ENCODE data around the gene CHRNA3.
A peak's percentile ranks its signal among the peaks of the same experiment; 100 is the strongest.

Gene CHRNA3

GRCh38 chr15:78620527-78621421 lies at the start of gene CHRNA3:
TSS of gene CHRNA3 (minus strand) at chr15:78620996. CDS start at chr15:78620794, 202 bp downstream.
- Histone ChIP-seq H3K4me3 (ENCODE audit: low read length in 2 of 2) (peak within 1 kb of the TSS; percentile 64 to 73), H3K27ac (ENCODE audit: low read length) (peak within 1 kb of the TSS; percentile 74), H3K36me3 (ENCODE audit: control insufficient read depth in 2 of 2, insufficient read depth in 2 of 2, low read length in 2 of 2) (peaks cover 0 to 3% of the 10 kb centered on the region in 2 donors), H3K27me3 (ENCODE audit: control insufficient read depth in 1 of 2, insufficient read depth in 2 of 2, low read length in 2 of 2) (peaks cover 2 to 4% of the 10 kb centered on the region in 2 donors), H3K9ac (ENCODE audit: low read length in 2 of 2) (peak within 1 kb of the TSS; percentile 21 to 46), H3K9me3 (ENCODE audit: control insufficient read depth in 2 of 2, low read length in 2 of 2) (no peaks in the 10 kb centered on the region), H3K4me1 (ENCODE audit: control insufficient read depth, insufficient read depth, low read length) (peaks cover 27% of the 10 kb centered on the region)

- Histone ChIP-seq H3K27me3 (ENCODE audit: control insufficient read depth in 1 of 2, insufficient read depth in 2 of 2, low read length in 2 of 2) (no peaks in the 10 kb centered on the region), H3K27ac (ENCODE audit: low read length) (no peak overlapping the region), H3K9me3 (ENCODE audit: control insufficient read depth in 2 of 2, low read length in 2 of 2) (no peaks in the 10 kb centered on the region), H3K36me3 (ENCODE audit: control insufficient read depth in 2 of 2, insufficient read depth in 2 of 2, low read length in 2 of 2) (no peaks in the 10 kb centered on the region), H3K4me3 (ENCODE audit: low read length in 2 of 2) (no peak overlapping the region), H3K9ac (ENCODE audit: low read length in 2 of 2) (no peak overlapping the region), H3K4me1 (ENCODE audit: control insufficient read depth, insufficient read depth, low read length) (no peaks in the 10 kb centered on the region)
Measured at GRCh38 chr15:78668987-78669386, 48.2 kb upstream of the CHRNA3 start.

GRCh38 chr15:78667578-78668236 lies 46.9 kb upstream of the CHRNA3 start:
- H3K27me3 ChIP-seq (ENCODE audit: control insufficient read depth in 1 of 2, insufficient read depth in 2 of 2, low read length in 2 of 2) = no peaks in the 10 kb centered on the region
- H3K9me3 ChIP-seq (ENCODE audit: control insufficient read depth in 2 of 2, low read length in 2 of 2) = no peaks in the 10 kb centered on the region
- H3K27ac ChIP-seq (ENCODE audit: low read length) = no peak overlapping the region
- no peaks in the 10 kb centered on the region for H3K36me3 ChIP-seq (ENCODE audit: control insufficient read depth in 2 of 2, insufficient read depth in 2 of 2, low read length in 2 of 2)
- no peak overlapping the region for H3K9ac ChIP-seq (ENCODE audit: low read length in 2 of 2)
- H3K4me3 ChIP-seq (ENCODE audit: low read length in 2 of 2) = no peak overlapping the region
- no peaks in the 10 kb centered on the region for H3K4me1 ChIP-seq (ENCODE audit: control insufficient read depth, insufficient read depth, low read length)

- no peak overlapping the region for H3K4me3 ChIP-seq (ENCODE audit: low read length in 2 of 2)
- H3K9ac ChIP-seq (ENCODE audit: low read length in 2 of 2) = no peak overlapping the region
- no peaks in the 10 kb centered on the region for H3K9me3 ChIP-seq (ENCODE audit: control insufficient read depth in 2 of 2, low read length in 2 of 2)
- no peaks in the 10 kb centered on the region for H3K27me3 ChIP-seq (ENCODE audit: control insufficient read depth in 1 of 2, insufficient read depth in 2 of 2, low read length in 2 of 2)
- H3K4me1 ChIP-seq (ENCODE audit: control insufficient read depth, insufficient read depth, low read length) = no peaks in the 10 kb centered on the region
- H3K36me3 ChIP-seq (ENCODE audit: control insufficient read depth in 2 of 2, insufficient read depth in 2 of 2, low read length in 2 of 2) = no peaks in the 10 kb centered on the region
- no peak overlapping the region for H3K27ac ChIP-seq (ENCODE audit: low read length)
Measured at GRCh38 chr15:78666010-78666409, 45.2 kb upstream of the CHRNA3 start.

GRCh38 chr15:78663703-78664102 lies 42.9 kb upstream of the CHRNA3 start:
- H3K27ac ChIP-seq (ENCODE audit: low read length) = no peak overlapping the region
- H3K4me1 ChIP-seq (ENCODE audit: control insufficient read depth, insufficient read depth, low read length) = no peaks in the 10 kb centered on the region
- H3K36me3 ChIP-seq (ENCODE audit: control insufficient read depth in 2 of 2, insufficient read depth in 2 of 2, low read length in 2 of 2) = no peaks in the 10 kb centered on the region
- no peaks in the 10 kb centered on the region for H3K9me3 ChIP-seq (ENCODE audit: control insufficient read depth in 2 of 2, low read length in 2 of 2)
- peaks cover 0 to 2% of the 10 kb centered on the region in 2 donors for H3K27me3 ChIP-seq (ENCODE audit: control insufficient read depth in 1 of 2, insufficient read depth in 2 of 2, low read length in 2 of 2)
- no peak overlapping the region for H3K4me3 ChIP-seq (ENCODE audit: low read length in 2 of 2)
- H3K9ac ChIP-seq (ENCODE audit: low read length in 2 of 2) = no peak overlapping the region

GRCh38 chr15:78662028-78662427 lies 41.2 kb upstream of the CHRNA3 start:
- Histone ChIP-seq H3K27me3 (ENCODE audit: control insufficient read depth in 1 of 2, insufficient read depth in 2 of 2, low read length in 2 of 2) (peaks cover 0 to 2% of the 10 kb centered on the region in 2 donors), H3K27ac (ENCODE audit: low read length) (no peak overlapping the region), H3K36me3 (ENCODE audit: control insufficient read depth in 2 of 2, insufficient read depth in 2 of 2, low read length in 2 of 2) (no peaks in the 10 kb centered on the region), H3K9ac (ENCODE audit: low read length in 2 of 2) (no peak overlapping the region), H3K9me3 (ENCODE audit: control insufficient read depth in 2 of 2, low read length in 2 of 2) (no peaks in the 10 kb centered on the region), H3K4me3 (ENCODE audit: low read length in 2 of 2) (no peak overlapping the region), H3K4me1 (ENCODE audit: control insufficient read depth, insufficient read depth, low read length) (no peaks in the 10 kb centered on the region)

GRCh38 chr15:78661001-78661400 lies 40.2 kb upstream of the CHRNA3 start:
- no peaks in the 10 kb centered on the region for H3K36me3 ChIP-seq (ENCODE audit: control insufficient read depth in 2 of 2, insufficient read depth in 2 of 2, low read length in 2 of 2)
- H3K4me3 ChIP-seq (ENCODE audit: low read length in 2 of 2) = no peak overlapping the region
- H3K9ac ChIP-seq (ENCODE audit: low read length in 2 of 2) = no peak overlapping the region
- no peaks in the 10 kb centered on the region for H3K9me3 ChIP-seq (ENCODE audit: control insufficient read depth in 2 of 2, low read length in 2 of 2)
- peaks cover 0 to 2% of the 10 kb centered on the region in 2 donors for H3K27me3 ChIP-seq (ENCODE audit: control insufficient read depth in 1 of 2, insufficient read depth in 2 of 2, low read length in 2 of 2)
- no peak overlapping the region for H3K27ac ChIP-seq (ENCODE audit: low read length)
- H3K4me1 ChIP-seq (ENCODE audit: control insufficient read depth, insufficient read depth, low read length) = no peaks in the 10 kb centered on the region

GRCh38 chr15:78660584-78660983 lies 39.8 kb upstream of the CHRNA3 start:
- H3K4me3 ChIP-seq (ENCODE audit: low read length in 2 of 2) = no peak overlapping the region
- no peaks in the 10 kb centered on the region for H3K4me1 ChIP-seq (ENCODE audit: control insufficient read depth, insufficient read depth, low read length)
- no peaks in the 10 kb centered on the region for H3K9me3 ChIP-seq (ENCODE audit: control insufficient read depth in 2 of 2, low read length in 2 of 2)
- peaks cover 0 to 2% of the 10 kb centered on the region in 2 donors for H3K27me3 ChIP-seq (ENCODE audit: control insufficient read depth in 1 of 2, insufficient read depth in 2 of 2, low read length in 2 of 2)
- no peaks in the 10 kb centered on the region for H3K36me3 ChIP-seq (ENCODE audit: control insufficient read depth in 2 of 2, insufficient read depth in 2 of 2, low read length in 2 of 2)
- H3K9ac ChIP-seq (ENCODE audit: low read length in 2 of 2) = no peak overlapping the region
- H3K27ac ChIP-seq (ENCODE audit: low read length) = no peak overlapping the region

- Histone ChIP-seq H3K36me3 (ENCODE audit: control insufficient read depth in 2 of 2, insufficient read depth in 2 of 2, low read length in 2 of 2) (no peaks in the 10 kb centered on the region), H3K4me3 (ENCODE audit: low read length in 2 of 2) (no peak overlapping the region), H3K27ac (ENCODE audit: low read length) (no peak overlapping the region), H3K4me1 (ENCODE audit: control insufficient read depth, insufficient read depth, low read length) (no peaks in the 10 kb centered on the region), H3K9ac (ENCODE audit: low read length in 2 of 2) (no peak overlapping the region), H3K9me3 (ENCODE audit: control insufficient read depth in 2 of 2, low read length in 2 of 2) (no peaks in the 10 kb centered on the region), H3K27me3 (ENCODE audit: control insufficient read depth in 1 of 2, insufficient read depth in 2 of 2, low read length in 2 of 2) (peaks cover 0 to 2% of the 10 kb centered on the region in 2 donors)
Measured at GRCh38 chr15:78658823-78659222, 38.0 kb upstream of the CHRNA3 start.

- Histone ChIP-seq H3K4me3 (ENCODE audit: low read length in 2 of 2) (no peak overlapping the region), H3K27ac (ENCODE audit: low read length) (no peak overlapping the region), H3K36me3 (ENCODE audit: control insufficient read depth in 2 of 2, insufficient read depth in 2 of 2, low read length in 2 of 2) (no peaks in the 10 kb centered on the region), H3K9ac (ENCODE audit: low read length in 2 of 2) (no peak overlapping the region), H3K4me1 (ENCODE audit: control insufficient read depth, insufficient read depth, low read length) (no peaks in the 10 kb centered on the region), H3K27me3 (ENCODE audit: control insufficient read depth in 1 of 2, insufficient read depth in 2 of 2, low read length in 2 of 2) (no peaks in the 10 kb centered on the region), H3K9me3 (ENCODE audit: control insufficient read depth in 2 of 2, low read length in 2 of 2) (no peaks in the 10 kb centered on the region)
Measured at GRCh38 chr15:78654272-78654671, 33.5 kb upstream of the CHRNA3 start.
